K562 (cell line): ENCODE data around the gene IL13RA1. TPM values are rescaled to one million over a fixed set of nuclear protein-coding genes. Genes with fewer than 3 reads are reported as not detected.

Experiments used
- ATAC-seq: fragments of 200-7000 bp; cut with Tn5 transposase; 3 replicates; pipeline ENCODE4 v1.9.1; 2020; ENCODE audit warnings: moderate library complexity
- BruUV-seq: library from RNA; stranded (reverse); fragments of 400-500 nt; replicated peaks from 2 replicates; lab custom pipeline; 2021; lab: Mats Ljungman, UMichigan
- CTCF ChIA-PET: fragments of 300-600 bp; formaldehyde crosslinking; extraction: SDS; loops from one replicate; lab custom pipeline; 2021; ENCODE audit warnings: low intra/inter-chr PET ratio; lab: Yijun Ruan, JAX
- POLR2A ChIA-PET: fragments of 300-600, 350-650 bp; sonication (Branson Sonifier 250); formaldehyde crosslinking; extraction: SDS; loops from one replicate; lab custom pipeline; 2021; ENCODE audit warnings: antibody characterized with exemption, inconsistent platforms; lab: Yijun Ruan, JAX
- DNase-seq, 4 experiments: peaks; one replicate each; pipeline versions ENCODE4 v3.0.0 to v3.0.0-alpha.2; 2011 to 2018; ENCODE audit warnings: low spot score in 3 of 4, mixed read lengths in 3 of 4; ENCODE audit errors: extremely low read depth in 1 of 4
- FAIRE-seq: peaks from 2 replicates; lab custom pipeline; 2011; peaks lifted over from hg19 to GRCh38; lab: Jason Lieb, UNC
- H2AFZ ChIP-seq: 2 replicates; pipeline ENCODE4 v1.6.0; 2011; ENCODE audit warnings: low read depth, low read length, control low read depth, inconsistent platforms
- H3K27ac ChIP-seq: fragments of 200-600 bp; 3 replicates; pipeline ENCODE4 v1.8.0; 2011; ENCODE audit warnings: low read depth, mild to moderate bottlenecking, control low read depth, inconsistent platforms, low read length, moderate library complexity, mixed read lengths; ENCODE audit errors: extremely low read depth
- H3K27me3 ChIP-seq, 2 experiments: fragments of 300-600 bp in 1 of 2; 2 replicates in 1 of 2; 3 replicates in 1 of 2; pipeline versions ENCODE4 v1.6.0 to v1.8.0; 2011; ENCODE audit warnings: inconsistent platforms in 2 of 2, low read length in 2 of 2, mild to moderate bottlenecking in 1 of 2, mixed read lengths in 1 of 2, moderate library complexity in 1 of 2; ENCODE audit not compliant: control insufficient read depth in 2 of 2, insufficient read depth in 2 of 2
- H3K36me3 ChIP-seq: fragments of 300-600 bp; 3 replicates; pipeline ENCODE4 v1.8.0; 2011; ENCODE audit warnings: mild to moderate bottlenecking, low read length, inconsistent platforms; ENCODE audit not compliant: control insufficient read depth, insufficient read depth
- H3K4me1 ChIP-seq, 2 experiments: fragments of 200-600 bp in 1 of 2; replicated peaks in 1 of 2; 2 replicates in 1 of 2; 3 replicates in 1 of 2; pipeline versions ENCODE4 v1.5.1 to v1.8.0; 2011; ENCODE audit warnings: inconsistent platforms in 2 of 2, low read length in 2 of 2, mild to moderate bottlenecking in 1 of 2, mixed read lengths in 1 of 2, moderate library complexity in 1 of 2; ENCODE audit not compliant: control insufficient read depth in 2 of 2, insufficient read depth in 2 of 2
- H3K4me2 ChIP-seq: 2 replicates; pipeline ENCODE4 v1.6.1; 2011; ENCODE audit warnings: low read length, control low read depth, inconsistent platforms, mixed read lengths; ENCODE audit not compliant: insufficient read depth
- H3K4me3 ChIP-seq: fragments of 200-600 bp; sonication (generic), shearing (Covaris generic); 2 replicates; pipeline ENCODE4 v1.5.1; 2016; ENCODE audit warnings: control low read depth, inconsistent platforms
- H3K79me2 ChIP-seq: fragments of 200-600 bp; 3 replicates; pipeline ENCODE4 v1.8.0; 2011; ENCODE audit warnings: low read length, inconsistent platforms; ENCODE audit not compliant: control insufficient read depth, insufficient read depth
- H3K9ac ChIP-seq, 2 experiments: 2 replicates each; pipeline versions ENCODE4 v1.6.0 to v1.6.1; 2011; ENCODE audit warnings: low read depth in 2 of 2, low read length in 2 of 2, control low read depth in 1 of 2, inconsistent platforms in 1 of 2, mild to moderate bottlenecking in 1 of 2, mixed read lengths in 1 of 2; ENCODE audit not compliant: insufficient read depth in 1 of 2
- H3K9me1 ChIP-seq: one replicate; pipeline ENCODE4 v1.6.0; 2011; ENCODE audit warnings: inconsistent platforms, mild to moderate bottlenecking, low read length, moderate library complexity; ENCODE audit not compliant: control insufficient read depth, insufficient read depth
- H3K9me3 ChIP-seq: replicated peaks from 2 replicates; pipeline ENCODE4 v1.5.1; 2011; ENCODE audit warnings: low read depth, low read length, inconsistent platforms; ENCODE audit not compliant: control insufficient read depth, insufficient read depth
- H4K20me1 ChIP-seq: replicated peaks from 2 replicates; pipeline ENCODE4 v1.6.1; 2011; ENCODE audit warnings: low read length, inconsistent platforms, mixed read lengths; ENCODE audit not compliant: control insufficient read depth, insufficient read depth
- C11orf30 ChIP-seq: fragments of 450-650 bp; IDR thresholded peaks from 2 replicates; pipeline ENCODE4 v1.6.1; 2016; ENCODE audit warnings: low read depth, mild to moderate bottlenecking
- MAFG ChIP-seq: fragments of 450-650 bp; conservative IDR thresholded peaks from 2 replicates; pipeline ENCODE4 v1.6.1; 2016; ENCODE audit warnings: missing genetic modification characterization, missing compliant biosample characterization
- NELFE ChIP-seq: IDR thresholded peaks from 2 replicates; pipeline ENCODE4 v1.6.1; 2011; ENCODE audit warnings: mild to moderate bottlenecking; ENCODE audit not compliant: insufficient read depth, insufficient read length
- NFE2 ChIP-seq: IDR thresholded peaks from 2 replicates; pipeline ENCODE4 v1.6.1; 2014; ENCODE audit warnings: antibody characterized with exemption, low read depth
- NR4A1 ChIP-seq, 2 experiments: fragments of 250-450 bp in 1 of 2; fragments of 450-650 bp in 1 of 2; sonication (Bioruptor Pico) in 1 of 2; IDR thresholded peaks; 2 replicates each; pipeline versions ENCODE4 v1.4.0 to v1.6.1; 2016 to 2020; ENCODE audit warnings: mild to moderate bottlenecking in 2 of 2, missing compliant biosample characterization in 1 of 2, missing genetic modification characterization in 1 of 2, moderate library complexity in 1 of 2
- RUNX1 ChIP-seq: sonication (generic); IDR thresholded peaks from 2 replicates; pipeline ENCODE4 v1.6.1; 2016; ENCODE audit warnings: antibody characterized with exemption, low read depth
- SP2 ChIP-seq: IDR thresholded peaks from 2 replicates; pipeline ENCODE4 v1.6.1; 2011; ENCODE audit warnings: mild to moderate bottlenecking, low read depth, low read length, moderate library complexity; ENCODE audit not compliant: poor library complexity, severe bottlenecking; ENCODE audit errors: extremely low read depth
- SPI1 ChIP-seq: IDR thresholded peaks from 2 replicates; pipeline ENCODE4 v1.6.1; 2011; ENCODE audit warnings: low read depth, low read length, control low read depth, borderline replicate concordance
- TBL1XR1 ChIP-seq, 2 experiments: IDR thresholded peaks; 2 replicates each; pipeline ENCODE4 v1.6.1; 2012; ENCODE audit warnings: improper control_type of control experiment in 2 of 2, low read length in 2 of 2, mild to moderate bottlenecking in 1 of 2
- ZC3H8 ChIP-seq: fragments of 450-650 bp; IDR thresholded peaks from 2 replicates; pipeline ENCODE4 v1.6.1; 2017
- ZZZ3 ChIP-seq: fragments of 450-650 bp; IDR thresholded peaks from 2 replicates; pipeline ENCODE4 v1.6.1; 2016; ENCODE audit warnings: antibody characterized with exemption, mild to moderate bottlenecking, moderate library complexity
- WGBS: fragments of 100-300 bp; shearing (Covaris generic); methylation state at CpG from one replicate; pipeline ENCODE4 v1.1.6; 2016; ENCODE audit warnings: low coverage, mixed read lengths; ENCODE audit not compliant: insufficient coverage; ENCODE audit errors: missing lambda C conversion rate; 5-methylcytosine and 5-hydroxymethylcytosine counted together
- in situ Hi-C: fragments of 300-500 bp; cut with MboI; formaldehyde crosslinking; loops from 4 replicates; pipeline ENCODE4 v1.15.0; 2018; ENCODE audit warnings: inconsistent platforms, mixed read lengths
- intact Hi-C: fragments of 100-400 bp; cut with micrococcal nuclease; formaldehyde crosslinking; loops from 2 replicates; pipeline ENCODE4 v1.14.2; 2022
- polyA plus RNA-seq, 8 experiments: library from polyadenylated mRNA; depleted of rRNA in 4 of 8; stranded (reverse) in 5 of 8; unstranded in 3 of 8; fragments of >200 nt; fragmentation: Nextera tagmentation in 2 of 8; fragmentation: Illumina TruSeq in 1 of 8; extraction: Ambion mirVana in 2 of 8; extraction: Trizol in 1 of 8; gene quantifications; 2 replicates each; pipeline versions ENCODE4 v1.2.1 to v1.2.3, GENCODE V29; 2011 to 2014; ENCODE audit warnings: inconsistent platforms in 1 of 8, missing spikeins in 1 of 8
- total RNA-seq, 7 experiments: library from RNA; depleted of rRNA in 6 of 7; stranded (reverse); fragments of >200 nt in 6 of 7; fragmentation: Illumina TruSeq in 2 of 7; extraction: Trizol in 2 of 7; gene quantifications; 2 replicates each; pipeline versions ENCODE4 v1.2.1 to v1.2.3, GENCODE V29; 2011 to 2021; ENCODE audit warnings: low replicate concordance in 1 of 7
- TF ChIP-seq, protein P1 (sequence below): fragments of 450-650 bp; IDR thresholded peaks from 2 replicates; pipeline ENCODE4 v1.6.1; 2018; ENCODE audit not compliant: partially characterized antibody
- TF ChIP-seq, protein P2 (sequence below), 2 experiments: fragments of 450-650 bp in 1 of 2; sonication (generic) in 1 of 2; formaldehyde crosslinking in 1 of 2; IDR thresholded peaks in 1 of 2; conservative IDR thresholded peaks in 1 of 2; 2 replicates each; pipeline versions ENCODE4 v1.6.1 to v1.8.1; 2016 to 2023; ENCODE audit warnings: mild to moderate bottlenecking in 2 of 2, moderate library complexity in 2 of 2, inconsistent platforms in 1 of 2, missing genetic modification reagents in 1 of 2

Gene IL13RA1
- total and polyA plus RNA-seq, 9 of the 15 experiments (the other 6 are each of a cell fraction or from before 2014, with no cell fraction given) = 2.9 to 22.9 (median 12.2) TPM

DNA sequence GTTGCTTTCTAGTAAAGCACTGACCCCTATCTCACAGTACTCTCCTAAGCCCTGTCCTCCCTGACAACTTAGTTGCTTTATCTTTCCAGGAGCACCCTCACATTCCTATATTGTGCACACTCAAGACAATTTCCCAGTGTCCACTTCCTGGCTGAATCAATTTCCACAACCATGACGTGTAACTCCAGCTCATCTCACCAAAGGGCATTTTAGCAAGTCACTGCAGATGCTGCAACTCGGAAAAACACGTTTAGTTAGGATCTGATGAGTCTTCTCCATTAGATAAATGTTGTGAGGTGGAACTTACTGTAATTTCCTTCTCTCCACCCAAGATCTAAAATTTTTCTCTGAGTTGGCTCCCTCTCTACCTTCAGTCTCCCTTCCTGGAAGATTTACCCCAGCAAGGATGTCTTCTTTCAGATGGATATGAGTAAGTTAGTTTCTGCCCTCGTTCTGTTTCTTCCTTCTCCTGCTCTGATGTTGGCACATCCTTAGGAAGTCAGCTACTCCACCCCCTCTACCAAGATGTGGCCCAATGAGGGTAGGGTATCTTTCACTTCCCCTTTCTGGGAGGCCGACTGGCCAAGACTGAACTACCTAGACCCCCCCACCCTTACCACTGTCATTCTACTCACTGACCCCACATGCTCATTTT is 28.8 kb upstream of the IL13RA1 start:
- FAIRE-seq = no peak

More for the DNA sequence above, 28.8 kb upstream of the IL13RA1 start:
- no peak overlapping the region for H3K27ac ChIP-seq
- no peaks in the 10 kb centered on the region for H3K9me3 ChIP-seq
- no TSS peak for BruUV-seq
- no peaks in the 10 kb centered on the region for H3K9me1 ChIP-seq
- H3K79me2 ChIP-seq = no peaks in the 10 kb centered on the region
- in situ Hi-C loops (no loop called here), intact Hi-C loops (no loop called here)
- DNase-seq (no peak), ATAC-seq (peak; percentile 35; the same call in 2 of the 3 replicates)
- 18% methylated on average over 4 of the region's 5 CpGs for WGBS
- no peaks in the 10 kb centered on the region for H4K20me1 ChIP-seq
- H3K4me3 ChIP-seq = no peak overlapping the region
- no peaks in the 10 kb centered on the region for H3K27me3 ChIP-seq
- ChIA-PET CTCF (no interaction called here), POLR2A (no interaction called here)
- no peaks in the 10 kb centered on the region for H3K36me3 ChIP-seq
- H3K9ac ChIP-seq = no peak overlapping the region
- TF ChIP-seq C11orf30 = peak; percentile 41; the same call in 1 of the 2 replicates
- TF ChIP-seq NELFE = no peak
- TF ChIP-seq, protein P1, sequence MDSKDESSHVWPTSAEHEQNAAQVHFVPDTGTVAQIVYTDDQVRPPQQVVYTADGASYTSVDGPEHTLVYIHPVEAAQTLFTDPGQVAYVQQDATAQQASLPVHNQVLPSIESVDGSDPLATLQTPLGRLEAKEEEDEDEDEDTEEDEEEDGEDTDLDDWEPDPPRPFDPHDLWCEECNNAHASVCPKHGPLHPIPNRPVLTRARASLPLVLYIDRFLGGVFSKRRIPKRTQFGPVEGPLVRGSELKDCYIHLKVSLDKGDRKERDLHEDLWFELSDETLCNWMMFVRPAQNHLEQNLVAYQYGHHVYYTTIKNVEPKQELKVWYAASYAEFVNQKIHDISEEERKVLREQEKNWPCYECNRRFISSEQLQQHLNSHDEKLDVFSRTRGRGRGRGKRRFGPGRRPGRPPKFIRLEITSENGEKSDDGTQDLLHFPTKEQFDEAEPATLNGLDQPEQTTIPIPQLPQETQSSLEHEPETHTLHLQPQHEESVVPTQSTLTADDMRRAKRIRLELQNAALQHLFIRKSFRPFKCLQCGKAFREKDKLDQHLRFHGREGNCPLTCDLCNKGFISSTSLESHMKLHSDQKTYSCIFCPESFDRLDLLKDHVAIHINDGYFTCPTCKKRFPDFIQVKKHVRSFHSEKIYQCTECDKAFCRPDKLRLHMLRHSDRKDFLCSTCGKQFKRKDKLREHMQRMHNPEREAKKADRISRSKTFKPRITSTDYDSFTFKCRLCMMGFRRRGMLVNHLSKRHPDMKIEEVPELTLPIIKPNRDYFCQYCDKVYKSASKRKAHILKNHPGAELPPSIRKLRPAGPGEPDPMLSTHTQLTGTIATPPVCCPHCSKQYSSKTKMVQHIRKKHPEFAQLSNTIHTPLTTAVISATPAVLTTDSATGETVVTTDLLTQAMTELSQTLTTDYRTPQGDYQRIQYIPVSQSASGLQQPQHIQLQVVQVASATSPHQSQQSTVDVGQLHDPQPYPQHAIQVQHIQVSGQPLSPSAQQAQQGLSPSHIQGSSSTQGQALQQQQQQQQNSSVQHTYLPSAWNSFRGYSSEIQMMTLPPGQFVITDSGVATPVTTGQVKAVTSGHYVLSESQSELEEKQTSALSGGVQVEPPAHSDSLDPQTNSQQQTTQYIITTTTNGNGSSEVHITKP = peak; percentile 62
- TF ChIP-seq, protein P2, sequence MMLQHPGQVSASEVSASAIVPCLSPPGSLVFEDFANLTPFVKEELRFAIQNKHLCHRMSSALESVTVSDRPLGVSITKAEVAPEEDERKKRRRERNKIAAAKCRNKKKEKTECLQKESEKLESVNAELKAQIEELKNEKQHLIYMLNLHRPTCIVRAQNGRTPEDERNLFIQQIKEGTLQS (IDR thresholded peaks at IDR 0.05) = 0 out of 2 replicates have a peak, but pooled peaks have one; percentile 15
- TF ChIP-seq, protein P2 (CRISPR knock-in tag; conservative IDR thresholded peaks at IDR 0.05) = no peak
- no peak for TF ChIP-seq ZC3H8
- TF ChIP-seq SPI1 = peak; percentile 84
- no peak for TF ChIP-seq RUNX1
- TF ChIP-seq SP2 = no peak
- no peak for TF ChIP-seq TBL1XR1 (IDR thresholded peaks at IDR 0.05; ENCODE audit: low read length in 2 of 2)
- TF ChIP-seq NFE2 = peak; percentile 33
- peak; percentile 40; the same call in 1 of the 2 replicates for TF ChIP-seq MAFG (tag)
- no peak for TF ChIP-seq ZZZ3
- no peak for TF ChIP-seq NR4A1 (CRISPR knock-in tag; IDR thresholded peaks at IDR 0.05)
- TF ChIP-seq NR4A1 (tag; IDR thresholded peaks at IDR 0.05) = no peak
- no peak overlapping the region for H3K4me2 ChIP-seq
- no peak overlapping the region for H2AFZ ChIP-seq
- no peaks in the 10 kb centered on the region for H3K4me1 ChIP-seq
